ENCODE results near the gene DDX20.

- TF ChIP-seq POLR2AphosphoS5 (IDR thresholded peaks at IDR 0.05; ENCODE audit: low read depth, low read length) = no peak
- no peak for TF ChIP-seq SIN3A (IDR thresholded peaks at IDR 0.05; ENCODE audit: borderline replicate concordance, insufficient read depth, low read length)
Measured at GRCh38 chr1:111804776-111805175, 49.1 kb downstream of the DDX20 start.
